Activated CD8-positive, alpha-beta memory T cell treated with anti-CD3 and anti-CD28 coated beads, Interleukin-2, amount 50 U/mL, for 48 hours (primary cell): ENCODE measurements around the gene MAGOHB.
"Not testable (repeated sequence)": the region's sequence is repeated elsewhere in the genome, so short reads cannot be mapped to it uniquely, and the experiment has no call there.

Experiments
- DNase-seq: peaks from one replicate; pipeline ENCODE4 v3.0.0-alpha.2; 2020

Gene MAGOHB

DNA sequence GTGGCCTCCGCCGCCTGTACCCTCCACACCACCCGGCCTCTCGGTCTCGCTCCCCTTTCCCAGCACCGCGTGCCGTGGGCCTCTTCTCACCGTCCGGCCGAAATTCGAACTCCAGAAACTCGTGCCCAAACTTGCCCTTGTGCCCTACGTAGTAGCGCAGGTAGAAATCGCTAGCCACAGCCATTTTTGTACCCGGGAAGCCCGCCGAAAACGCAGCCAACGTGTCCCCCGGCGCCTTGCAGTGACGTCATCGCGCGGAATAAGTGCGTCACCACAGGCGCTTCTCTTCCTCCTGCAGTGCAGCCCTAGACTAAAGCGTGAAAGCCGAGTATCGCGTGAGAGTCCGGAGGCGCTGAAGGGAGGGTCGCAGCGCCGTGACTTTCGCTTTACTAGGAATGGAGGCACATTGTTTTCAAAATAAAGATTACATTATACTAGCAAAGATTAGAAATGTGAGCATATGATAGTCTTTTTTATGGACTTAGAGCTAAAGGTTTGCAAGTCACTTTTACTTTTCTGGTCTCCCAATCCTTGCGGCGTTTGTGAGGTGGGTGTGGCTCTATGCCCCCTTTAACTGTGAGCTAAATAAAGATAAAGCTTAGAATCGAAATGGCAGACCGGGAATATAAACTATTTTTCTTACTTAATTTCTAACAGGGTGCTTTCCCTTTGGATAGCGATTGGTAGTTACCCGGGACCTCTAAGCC is at the start of gene MAGOHB:
Gene MAGOHB, minus strand, starts transcription at position 261 of the 707 bp plus-strand sequence. Its CDS starts 77 bp downstream, at position 184.
- DNase-seq: peak; percentile 100

DNA sequence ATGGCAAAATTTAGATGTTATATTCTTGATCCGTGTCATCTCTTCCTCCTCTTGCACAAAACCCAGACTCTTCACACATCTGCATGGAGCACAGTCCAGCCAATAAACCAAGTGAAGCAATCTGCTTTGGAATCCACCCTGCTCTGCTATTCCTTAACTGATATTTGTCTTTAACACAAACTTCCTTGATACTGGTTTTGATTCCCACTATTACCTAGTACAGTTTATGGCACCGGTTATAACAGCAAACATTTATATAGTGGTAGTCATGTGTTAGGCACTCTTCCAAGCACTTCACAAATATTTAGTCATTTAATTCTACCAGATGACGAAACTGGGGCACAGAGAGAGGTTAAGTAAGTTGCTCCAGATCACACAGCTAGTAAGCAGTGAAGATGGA is 47.9 kb upstream of the MAGOHB start:
- DNase-seq: no peak

DNA sequence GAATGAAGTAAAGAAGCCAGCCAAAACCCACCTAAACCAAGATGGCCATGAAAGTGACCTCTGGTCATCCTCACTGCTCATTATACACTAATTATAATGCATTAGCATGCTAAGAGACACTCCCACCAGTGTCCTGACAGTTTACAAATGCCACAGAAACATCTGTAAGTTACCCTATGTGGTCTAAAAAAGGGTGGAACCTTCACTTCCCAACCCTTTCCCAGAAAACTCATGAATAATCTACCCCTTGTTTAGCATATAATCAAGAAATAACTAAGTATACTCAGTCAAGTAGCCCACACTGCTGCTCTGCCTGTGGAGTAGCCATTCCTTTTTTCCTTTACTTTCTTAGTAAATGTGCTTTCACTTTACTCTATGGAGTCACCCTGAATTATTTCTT is 40.6 kb upstream of the MAGOHB start:
- DNase-seq: no peak

DNA sequence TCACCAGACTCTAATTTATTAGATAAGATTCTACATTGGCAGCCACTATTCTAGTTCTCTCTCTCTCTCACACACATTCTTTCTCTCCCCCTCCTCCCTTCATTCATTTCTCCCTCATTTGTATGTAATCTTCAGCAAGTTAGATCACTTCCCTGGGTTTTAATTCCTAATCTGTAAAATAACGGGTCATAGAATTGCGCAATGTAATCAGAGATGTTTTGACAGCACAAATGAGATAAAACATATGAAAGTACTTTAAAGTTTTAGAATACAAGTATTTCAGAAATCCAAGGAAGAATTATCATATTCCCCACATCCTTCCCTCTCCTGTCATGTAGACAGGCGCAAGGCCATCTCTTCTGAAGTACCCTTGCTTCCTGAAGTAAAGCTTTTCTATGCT is 38.8 kb upstream of the MAGOHB start:
- DNase-seq: no peak

DNA sequence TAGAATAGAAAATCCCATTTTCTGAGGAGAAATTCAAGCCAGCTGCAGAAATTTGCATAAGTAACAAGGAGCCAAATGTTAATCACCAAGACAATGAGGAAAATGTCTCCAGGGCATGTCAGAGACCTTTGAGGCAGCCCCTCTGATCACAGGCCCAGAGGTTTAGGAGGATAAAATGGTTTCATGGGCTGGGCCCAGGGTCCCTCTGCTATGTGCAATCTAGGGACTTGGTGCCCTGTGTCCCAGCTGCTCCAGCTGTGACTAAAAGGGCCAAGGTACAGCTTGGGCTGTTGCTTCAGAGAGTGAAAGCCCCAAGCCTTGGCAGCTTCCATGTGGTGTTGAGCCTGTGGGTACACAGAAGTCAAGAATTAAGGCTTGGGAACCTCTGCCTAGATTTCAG is 33.2 kb upstream of the MAGOHB start:
- DNase-seq: not testable (repeated sequence)

DNA sequence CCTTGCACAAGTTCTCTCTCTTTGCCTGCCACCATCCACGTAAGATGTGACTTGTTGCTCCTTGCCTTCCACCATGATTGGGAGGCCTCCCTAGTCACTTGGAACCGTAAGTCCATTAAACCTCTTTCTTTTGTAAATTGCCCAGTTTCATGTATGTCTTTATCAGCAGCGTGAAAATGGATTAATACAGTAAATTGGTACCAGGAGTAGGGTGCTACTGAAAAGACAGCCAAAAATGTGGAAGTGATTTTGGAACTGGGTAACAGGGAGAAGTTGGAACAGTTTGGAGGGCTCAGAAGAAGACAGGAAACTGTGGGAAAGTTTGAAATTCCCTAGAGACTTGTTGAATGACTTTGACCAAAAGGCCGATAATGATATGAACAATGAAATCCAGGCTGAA is 32.5 kb upstream of the MAGOHB start:
- no peak for DNase-seq

DNA sequence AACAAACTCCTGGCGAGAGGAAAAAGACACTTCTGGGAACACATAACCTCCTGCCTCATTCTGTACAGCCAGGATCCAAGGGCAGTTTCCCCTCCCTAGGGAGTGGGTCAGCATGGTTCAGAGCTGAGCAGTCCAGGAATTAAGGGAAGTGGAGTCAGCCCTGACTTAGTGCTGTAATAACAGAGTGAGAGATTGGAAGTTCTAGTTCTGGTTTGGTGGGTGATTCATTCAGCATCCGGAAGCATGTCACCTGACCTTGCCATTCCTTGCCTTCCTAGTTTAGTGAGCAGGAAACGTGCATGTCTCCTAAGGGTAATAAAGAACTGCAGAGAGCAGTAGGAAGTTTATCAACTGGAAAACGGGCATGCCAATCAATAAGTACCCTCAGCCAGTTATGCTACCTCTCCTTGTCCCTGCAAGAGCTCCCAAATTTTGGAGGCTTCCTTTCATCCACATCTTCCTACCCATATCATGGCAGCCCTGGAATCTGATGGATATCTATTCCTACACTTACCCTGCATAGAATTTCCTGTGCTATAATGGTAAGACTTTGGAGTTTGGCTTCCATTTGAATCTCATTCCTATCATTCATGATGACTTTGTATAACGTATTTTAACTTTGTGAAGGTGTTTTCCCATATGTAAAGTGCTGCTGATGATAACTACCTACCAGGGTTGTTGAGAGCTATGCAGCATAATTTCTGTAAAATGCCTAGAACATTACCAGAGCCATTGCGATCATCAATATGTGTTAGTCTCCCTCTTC is 28.5 kb upstream of the MAGOHB start:
- no peak for DNase-seq

DNA sequence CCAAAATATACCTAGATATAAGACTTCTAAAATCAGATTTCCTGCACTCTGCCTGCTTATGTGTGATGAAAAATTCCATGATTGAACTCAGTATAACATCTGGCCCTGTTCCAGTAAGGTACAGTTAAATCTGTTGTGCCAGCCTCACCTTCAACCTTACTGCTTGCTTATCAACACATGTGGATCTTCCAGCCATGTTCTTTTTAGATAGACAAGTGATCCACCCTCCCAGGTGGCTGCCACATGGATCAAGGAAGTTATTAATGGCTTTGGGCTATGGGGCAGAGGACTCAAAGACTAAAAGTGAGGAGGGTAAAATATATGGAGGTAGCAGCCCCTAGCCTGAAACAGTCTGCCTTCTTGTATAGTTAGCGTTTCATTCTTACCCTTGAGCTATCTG is 25.3 kb upstream of the MAGOHB start:
- no peak for DNase-seq

DNA sequence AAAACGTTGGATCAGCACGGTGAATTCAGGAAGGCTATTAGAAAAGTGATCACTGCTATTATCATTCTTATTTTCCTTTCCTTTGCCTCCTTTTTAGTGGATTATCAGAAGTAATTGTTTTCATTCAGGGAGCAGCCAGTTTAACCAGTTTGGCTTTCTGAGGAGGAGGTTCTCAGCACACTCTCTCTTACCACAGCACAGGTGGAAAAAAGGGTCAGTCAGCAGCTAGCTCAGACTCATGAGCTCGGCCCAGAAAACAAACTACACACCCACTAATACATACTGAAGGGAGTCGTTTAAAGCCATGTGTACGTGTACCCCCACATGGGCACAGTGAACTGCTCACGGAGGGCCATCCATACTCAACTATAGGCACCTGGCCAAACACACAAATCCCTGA is 23.2 kb upstream of the MAGOHB start:
- DNase-seq: no peak

DNA sequence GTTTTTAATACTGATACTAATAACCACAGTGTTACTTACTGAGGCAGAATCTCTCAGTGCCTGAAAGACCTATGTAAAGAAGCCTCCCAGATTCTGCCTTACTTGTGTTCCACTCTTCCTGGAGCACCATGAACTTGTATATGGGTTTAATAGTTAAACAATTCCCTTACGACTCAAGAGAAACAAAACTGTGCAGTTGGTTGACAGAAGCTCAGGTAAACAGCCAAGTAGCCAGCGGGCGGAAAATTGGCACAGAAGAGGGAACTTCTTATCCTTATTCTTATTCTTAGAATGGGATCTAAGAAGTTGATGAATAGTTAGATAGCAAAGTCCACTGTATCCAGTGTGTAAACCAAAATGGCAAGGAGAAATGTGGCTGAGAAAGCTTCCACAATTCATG is 22.7 kb upstream of the MAGOHB start:
- DNase-seq: no peak

DNA sequence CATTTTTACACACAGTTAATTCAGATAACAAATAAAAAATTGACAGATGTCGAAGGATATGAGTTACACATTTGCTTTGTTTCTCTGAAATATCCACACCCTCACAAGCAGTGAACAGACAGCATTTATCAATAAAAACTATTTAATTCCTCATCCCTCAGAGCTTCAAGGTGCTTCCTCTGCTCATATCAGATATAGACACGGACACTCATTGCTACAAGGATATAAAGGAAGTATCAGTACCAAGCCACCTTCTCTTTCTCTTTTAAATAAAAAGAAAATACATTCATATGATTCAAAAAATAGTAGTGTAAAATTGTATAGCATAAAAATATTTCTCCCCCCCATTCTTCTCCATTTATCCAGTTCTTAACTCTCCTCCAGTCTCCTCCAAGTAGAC is 21.9 kb upstream of the MAGOHB start:
- DNase-seq: no peak

DNA sequence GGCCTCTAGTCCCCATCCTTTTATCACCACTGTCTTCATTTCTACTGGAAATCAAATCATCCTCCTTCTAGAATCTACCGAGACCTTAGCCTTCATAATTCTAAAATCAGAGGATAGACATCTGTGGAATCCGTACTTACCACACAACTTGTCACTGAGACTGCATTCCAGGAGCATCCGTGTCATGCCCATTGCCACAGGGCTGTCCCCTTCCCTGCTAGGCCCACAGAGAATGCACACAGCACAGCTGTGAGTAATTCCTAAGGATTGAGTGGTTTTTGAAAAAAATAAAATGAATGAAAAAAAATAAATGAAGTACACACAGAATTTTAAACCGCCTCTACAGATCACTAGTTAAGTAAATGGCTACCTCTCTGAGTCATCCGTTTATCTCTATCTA is 21.0 kb upstream of the MAGOHB start:
- DNase-seq: no peak

DNA sequence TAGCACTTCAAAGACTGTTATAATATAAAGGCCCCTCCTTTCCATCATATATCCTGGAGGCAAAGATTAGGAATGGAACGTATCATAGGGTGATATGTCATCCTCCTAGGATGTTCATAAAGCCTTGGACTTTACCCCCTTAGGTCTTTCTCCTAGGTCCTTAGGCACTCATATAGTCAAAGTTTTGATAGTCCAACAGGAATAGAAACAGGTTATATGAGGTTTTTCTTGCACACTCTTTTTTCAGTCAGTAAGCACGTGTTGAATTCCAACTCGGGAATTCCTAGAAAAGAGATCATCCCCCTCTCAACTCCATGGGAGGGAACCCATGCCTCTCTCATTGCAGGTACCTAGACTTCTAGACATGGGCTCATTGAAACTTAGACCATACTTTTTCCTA is 20.1 kb upstream of the MAGOHB start:
- DNase-seq: no peak

DNA sequence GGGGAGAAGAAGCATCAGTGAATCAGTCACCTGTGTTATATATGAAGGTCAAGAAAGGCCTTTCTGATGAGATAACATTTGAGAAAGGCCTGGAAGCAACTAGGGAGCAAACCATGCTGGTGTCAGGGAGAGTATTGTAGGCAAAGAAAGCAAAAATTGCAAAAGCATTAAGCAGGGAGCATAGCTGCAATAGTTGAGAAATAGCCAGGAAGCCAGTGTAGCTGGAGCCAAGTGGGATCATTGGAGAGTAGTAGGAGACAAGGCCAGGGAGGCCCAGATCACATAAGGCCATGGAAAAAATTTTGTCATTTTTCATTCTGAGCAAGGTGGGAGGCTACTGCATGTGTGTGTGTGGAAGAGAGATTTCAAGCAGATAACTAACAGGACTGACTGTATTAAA is 18.8 kb upstream of the MAGOHB start:
- DNase-seq: no peak

DNA sequence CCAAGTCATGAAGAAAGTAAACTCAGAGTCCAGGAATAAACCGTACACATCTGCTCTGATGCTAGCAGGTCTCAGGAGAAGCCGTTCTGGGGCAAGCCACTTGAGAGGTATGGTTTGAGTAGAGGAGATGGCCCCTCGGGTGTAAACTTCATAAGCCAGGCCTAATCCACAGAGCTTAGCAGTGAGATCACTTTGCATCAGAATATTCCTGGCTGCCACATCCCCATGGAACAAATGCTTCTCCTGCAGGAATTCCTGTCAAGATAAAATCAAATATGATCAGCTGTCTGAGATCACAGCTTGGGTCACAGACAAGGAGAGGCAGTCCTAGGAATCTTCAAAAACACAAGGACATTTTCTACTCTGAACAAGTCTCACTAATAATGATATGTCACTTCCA is 11.2 kb upstream of the MAGOHB start:
- no peak for DNase-seq

DNA sequence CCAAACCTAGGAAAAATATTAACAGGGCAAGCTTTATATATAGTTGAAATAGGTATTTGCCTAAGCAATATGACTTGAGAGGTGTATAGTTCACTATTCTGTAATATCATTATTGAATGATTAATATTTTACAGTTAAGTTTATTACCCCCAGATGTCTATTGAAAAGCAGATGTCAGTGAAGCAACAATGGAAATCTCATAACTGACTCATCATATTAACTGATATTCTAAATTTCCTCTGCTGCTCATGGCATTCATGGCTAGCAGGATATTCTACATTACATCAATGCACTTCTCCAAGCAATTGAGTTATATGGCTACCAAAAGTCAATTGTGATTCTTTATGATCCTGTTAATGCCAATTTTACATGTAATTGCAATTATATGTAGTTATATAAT is 9.7 kb upstream of the MAGOHB start:
- DNase-seq: no peak

DNA sequence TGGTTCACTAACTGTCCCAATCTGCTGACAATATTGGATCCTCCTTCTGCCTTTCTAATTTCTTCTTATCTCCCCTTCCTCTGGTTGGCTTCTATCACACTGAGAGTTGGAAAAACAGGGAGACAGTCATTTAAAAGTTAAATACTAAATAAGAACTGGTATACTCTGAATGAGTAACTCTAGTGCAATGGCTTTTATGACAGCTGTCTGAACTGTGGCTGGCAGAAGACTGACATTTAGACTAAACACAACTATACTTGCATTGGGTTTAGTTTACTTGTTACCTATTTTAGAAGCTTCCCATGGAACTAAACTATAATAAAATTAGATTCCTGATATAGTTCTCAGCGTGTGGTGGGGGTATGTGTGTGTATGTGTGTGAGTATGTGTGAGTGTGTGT is 7.9 kb upstream of the MAGOHB start:
- DNase-seq: no peak

DNA sequence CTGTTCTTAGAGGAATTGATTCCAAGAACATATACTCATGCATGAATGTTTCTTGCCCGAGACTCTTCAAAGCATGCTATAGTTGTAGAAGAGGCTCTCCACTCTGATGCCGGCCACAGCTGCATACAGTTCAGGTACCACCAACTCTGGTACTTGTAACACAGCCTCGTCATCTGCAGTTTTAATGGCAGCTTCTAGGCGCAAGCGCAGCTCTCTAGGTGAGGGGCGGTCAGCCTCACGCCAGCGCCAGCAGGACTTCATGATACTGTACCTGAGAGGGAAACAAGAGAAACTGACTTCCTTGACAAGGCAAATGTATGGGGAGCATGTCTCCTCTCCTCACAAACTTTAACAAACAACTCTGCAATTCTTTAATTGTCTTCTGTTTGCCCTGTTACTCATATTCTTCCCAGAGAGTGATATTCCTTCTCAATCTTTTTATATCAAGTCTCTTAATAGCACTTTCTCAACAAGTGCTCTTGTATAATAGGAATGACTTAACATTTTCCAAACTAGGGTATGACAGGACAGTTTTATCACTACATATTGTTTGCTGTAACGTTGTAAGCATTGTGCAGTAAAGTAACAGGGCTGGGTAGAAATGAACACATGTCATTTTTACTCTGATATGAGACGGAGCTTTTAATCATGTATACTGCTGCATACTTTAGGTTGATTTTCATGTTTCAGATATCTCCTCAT is 6.8 kb upstream of the MAGOHB start:
- no peak for DNase-seq

DNA sequence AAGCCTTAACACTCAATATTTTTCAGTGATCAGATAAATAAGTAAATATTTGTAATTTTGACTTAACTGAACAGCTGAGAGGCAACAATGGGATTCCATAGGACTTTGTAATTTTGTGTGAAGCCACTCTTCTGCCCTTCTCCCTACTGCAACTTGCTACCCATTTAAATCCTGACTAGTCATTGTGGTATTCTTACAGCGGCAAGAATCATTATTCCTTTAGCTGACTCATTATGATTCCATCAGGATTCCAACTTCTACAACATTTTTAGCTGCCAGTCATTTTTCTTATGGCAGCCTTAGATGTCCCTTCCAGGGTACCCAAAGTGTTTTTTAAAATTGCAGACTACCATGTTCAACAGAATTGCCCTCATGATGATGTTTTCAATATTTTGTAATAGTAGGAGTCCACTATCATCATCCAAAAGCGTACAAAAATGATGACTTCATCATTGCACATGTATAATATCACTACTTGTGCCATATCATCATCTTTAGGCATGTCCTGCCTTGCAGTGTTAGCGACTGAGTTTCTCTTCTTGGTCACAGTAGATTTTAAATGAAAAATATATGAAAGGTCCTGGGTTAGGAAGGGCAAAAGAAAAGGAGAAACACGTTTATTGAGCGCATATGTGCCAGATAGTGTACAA is 5.1 kb upstream of the MAGOHB start:
- no peak for DNase-seq

DNA sequence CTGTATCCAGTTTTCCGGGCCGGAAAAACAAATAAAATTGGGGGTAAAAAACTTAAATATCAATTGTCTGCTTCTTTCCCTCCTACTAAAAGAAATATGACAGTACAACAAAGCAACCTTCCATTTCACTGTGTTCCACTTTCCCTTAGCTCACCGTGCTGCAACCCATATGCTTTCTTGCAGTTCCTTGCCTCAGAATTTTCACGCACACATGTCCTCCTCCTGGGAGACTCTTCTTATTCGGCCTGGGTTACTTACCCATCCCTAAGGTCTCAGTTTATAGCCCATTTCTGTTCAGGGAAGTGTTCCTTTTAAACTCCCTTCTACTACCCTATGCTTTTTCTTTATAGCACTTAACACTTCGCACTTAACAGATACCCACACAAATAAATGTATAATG is 4.5 kb upstream of the MAGOHB start:
- no peak for DNase-seq

DNA sequence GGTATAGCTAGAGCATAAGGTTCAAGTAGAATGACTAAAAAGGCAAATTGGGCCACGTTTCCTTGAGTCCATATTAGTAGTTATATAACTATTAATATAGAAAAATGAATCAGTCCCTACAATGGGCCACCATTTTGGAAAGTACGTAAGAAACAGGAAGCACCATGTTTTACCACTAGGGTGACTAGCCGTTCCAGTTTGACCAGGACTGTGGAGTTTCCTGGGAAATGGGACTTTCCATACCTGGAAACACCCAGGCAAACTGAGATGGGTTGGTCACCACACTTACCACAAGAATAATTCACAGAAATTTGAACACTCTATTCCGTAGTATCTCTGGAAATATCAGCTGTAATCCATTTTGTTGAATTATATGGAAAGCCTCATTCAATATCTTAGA is 2.1 kb upstream of the MAGOHB start:
- no peak for DNase-seq

DNA sequence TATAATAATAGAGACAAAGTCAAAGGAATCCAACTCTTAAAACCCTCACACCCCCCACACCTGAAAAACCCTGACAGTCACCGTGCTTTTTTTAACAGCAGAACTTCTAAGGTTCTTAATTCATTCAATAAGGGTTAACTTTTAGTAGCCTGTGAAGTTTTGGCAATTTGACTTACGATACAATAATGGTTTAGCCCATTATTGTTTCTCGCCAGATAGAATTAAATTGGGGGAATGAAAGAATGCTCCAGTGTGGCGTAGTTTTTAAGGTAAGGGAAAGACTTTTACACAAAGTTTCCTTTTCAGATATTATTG is 604 bp upstream of the MAGOHB start:
- no peak for DNase-seq

DNA sequence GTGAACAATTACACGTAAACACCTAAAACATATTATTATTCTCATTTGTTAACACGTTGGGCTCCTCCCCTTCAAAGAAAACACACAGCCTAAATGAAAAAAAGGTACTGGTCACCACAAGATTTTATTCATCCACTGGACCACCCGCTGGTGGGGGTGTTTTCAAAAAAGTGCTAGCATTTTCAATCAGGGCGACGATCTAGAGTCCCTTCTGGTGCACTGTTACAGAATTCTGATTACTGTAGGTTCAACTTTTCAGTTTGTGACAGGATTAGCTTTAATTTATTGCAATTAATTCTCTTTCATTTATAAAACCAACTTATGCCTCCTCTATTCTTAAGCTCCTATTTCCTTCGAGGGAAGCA is 443 bp downstream of the MAGOHB start:
- no peak for DNase-seq

DNA sequence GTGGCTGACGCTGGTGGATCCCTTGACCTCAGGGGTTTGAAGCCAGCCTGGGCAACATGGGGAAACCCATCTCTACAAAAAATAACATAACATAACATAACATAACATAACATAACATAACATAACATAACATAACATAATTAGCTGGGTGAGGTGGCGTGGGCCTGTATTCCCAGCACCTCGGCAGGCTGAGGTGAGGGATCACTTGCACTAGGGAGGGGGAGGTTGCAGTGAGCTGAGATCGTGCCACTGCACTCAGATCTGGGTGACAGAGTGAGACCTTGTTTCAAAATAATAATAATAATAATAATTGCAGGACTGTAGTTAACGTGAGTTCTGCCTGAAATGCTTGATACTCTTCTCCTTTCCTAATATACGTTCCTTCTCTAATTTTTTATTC is 1.3 kb downstream of the MAGOHB start:
- no peak for DNase-seq
